GM18502 (cell line): ENCODE data around the gene OCSTAMP.

Experiments used
- ATAC-seq: cut with Tn5 transposase; IDR thresholded peaks from one replicate; pipeline ENCODE4 v1.9.1; 2021; ENCODE audit warnings: mild to moderate bottlenecking; ENCODE audit not compliant: unreplicated experiment, poor library complexity

OCSTAMP gene

GRCh38 chr20:46550461-46550860 is at the start of gene OCSTAMP:
Gene OCSTAMP, minus strand, starts transcription at chr20:46550654. Its CDS starts 94 bp downstream, at chr20:46550560.
- no peak for ATAC-seq

- no peak for ATAC-seq
These were observed 49.0 kb upstream of the OCSTAMP start for GRCh38 chr20:46599227-46599987.

GRCh38 chr20:46595933-46596332 is 45.5 kb upstream of the OCSTAMP start:
- ATAC-seq: no peak

- ATAC-seq: no peak
These were observed 44.3 kb upstream of the OCSTAMP start for GRCh38 chr20:46594725-46595124.

GRCh38 chr20:46592580-46593362 is 42.3 kb upstream of the OCSTAMP start:
- no peak for ATAC-seq

- no peak for ATAC-seq
These were observed 40.0 kb upstream of the OCSTAMP start for GRCh38 chr20:46590443-46590842.

GRCh38 chr20:46588532-46589511 is 38.4 kb upstream of the OCSTAMP start:
- ATAC-seq: no peak

GRCh38 chr20:46587986-46588385 is 37.5 kb upstream of the OCSTAMP start:
- ATAC-seq: no peak

GRCh38 chr20:46586724-46587123 is 36.3 kb upstream of the OCSTAMP start:
- ATAC-seq: no peak

GRCh38 chr20:46584508-46584907 is 34.1 kb upstream of the OCSTAMP start:
- ATAC-seq: no peak

- ATAC-seq: no peak
These were observed 33.2 kb upstream of the OCSTAMP start for GRCh38 chr20:46583411-46584214.

- ATAC-seq: no peak
These were observed 32.2 kb upstream of the OCSTAMP start for GRCh38 chr20:46582648-46583047.

GRCh38 chr20:46581391-46581790 is 30.9 kb upstream of the OCSTAMP start:
- no peak for ATAC-seq

GRCh38 chr20:46580613-46581205 is 30.3 kb upstream of the OCSTAMP start:
- ATAC-seq: no peak

GRCh38 chr20:46578745-46579144 is 28.3 kb upstream of the OCSTAMP start:
- no peak for ATAC-seq

GRCh38 chr20:46576774-46577395 is 26.4 kb upstream of the OCSTAMP start:
- ATAC-seq: no peak

- no peak for ATAC-seq
These were observed 25.5 kb upstream of the OCSTAMP start for GRCh38 chr20:46575937-46576461.

GRCh38 chr20:46575394-46575793 is 24.9 kb upstream of the OCSTAMP start:
- ATAC-seq: no peak
